Measurements from ENCODE around the gene NDUFS6.

DNA sequence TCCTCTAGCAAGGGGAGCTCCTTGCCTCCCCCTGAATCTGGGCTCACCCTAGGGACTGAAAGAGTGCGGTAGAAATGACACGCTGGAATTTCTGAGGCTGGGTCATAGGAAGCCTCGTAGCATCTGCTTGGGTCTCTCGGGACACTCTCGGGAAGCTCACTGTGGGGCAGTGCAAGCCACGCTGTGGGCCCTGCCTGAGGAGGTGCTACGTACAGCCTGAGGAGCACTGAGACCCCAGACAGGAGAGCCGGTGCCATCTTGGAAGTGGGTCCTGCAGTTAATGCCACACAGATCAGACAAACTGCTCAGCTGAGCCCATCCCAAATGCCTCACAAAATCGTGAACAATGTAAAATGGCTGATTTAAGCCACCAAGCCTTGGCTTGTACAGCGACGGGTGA, 3.4 kb upstream of the NDUFS6 start:
- TF ChIP-seq, protein P1, sequence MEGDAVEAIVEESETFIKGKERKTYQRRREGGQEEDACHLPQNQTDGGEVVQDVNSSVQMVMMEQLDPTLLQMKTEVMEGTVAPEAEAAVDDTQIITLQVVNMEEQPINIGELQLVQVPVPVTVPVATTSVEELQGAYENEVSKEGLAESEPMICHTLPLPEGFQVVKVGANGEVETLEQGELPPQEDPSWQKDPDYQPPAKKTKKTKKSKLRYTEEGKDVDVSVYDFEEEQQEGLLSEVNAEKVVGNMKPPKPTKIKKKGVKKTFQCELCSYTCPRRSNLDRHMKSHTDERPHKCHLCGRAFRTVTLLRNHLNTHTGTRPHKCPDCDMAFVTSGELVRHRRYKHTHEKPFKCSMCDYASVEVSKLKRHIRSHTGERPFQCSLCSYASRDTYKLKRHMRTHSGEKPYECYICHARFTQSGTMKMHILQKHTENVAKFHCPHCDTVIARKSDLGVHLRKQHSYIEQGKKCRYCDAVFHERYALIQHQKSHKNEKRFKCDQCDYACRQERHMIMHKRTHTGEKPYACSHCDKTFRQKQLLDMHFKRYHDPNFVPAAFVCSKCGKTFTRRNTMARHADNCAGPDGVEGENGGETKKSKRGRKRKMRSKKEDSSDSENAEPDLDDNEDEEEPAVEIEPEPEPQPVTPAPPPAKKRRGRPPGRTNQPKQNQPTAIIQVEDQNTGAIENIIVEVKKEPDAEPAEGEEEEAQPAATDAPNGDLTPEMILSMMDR (IDR thresholded peaks at IDR 0.05; ENCODE audit: insufficient read depth, low read depth, low read length) = no peak
- TF ChIP-seq EZH2 (IDR thresholded peaks at IDR 0.05; ENCODE audit: insufficient read depth, low read length) = no peak

All from astrocyte (in vitro differentiated cells and primary cell).